MM.1S (cell line): ENCODE data around the gene KRCC1.

Source experiments
- EZH2 ChIP-seq: fragments of 300-600 bp; sonication (generic); optimal IDR thresholded peaks from 2 replicates; pipeline ENCODE3; 2017; ENCODE audit warnings: low read depth, mild to moderate bottlenecking, antibody characterized with exemption, low read length, mixed read lengths
- EZH2phosphoT487 ChIP-seq: fragments of 300-600 bp; sonication (generic); IDR thresholded peaks from 2 replicates; pipeline ENCODE4 v1.6.1; 2018; ENCODE audit warnings: antibody characterized with exemption, low read length
- TF ChIP-seq, protein P1 (sequence below): fragments of 300-600 bp; sonication (generic); IDR thresholded peaks from 2 replicates; pipeline ENCODE4 v1.5.1; 2016; ENCODE audit warnings: antibody characterized with exemption, low read length, mixed read lengths

DNA sequence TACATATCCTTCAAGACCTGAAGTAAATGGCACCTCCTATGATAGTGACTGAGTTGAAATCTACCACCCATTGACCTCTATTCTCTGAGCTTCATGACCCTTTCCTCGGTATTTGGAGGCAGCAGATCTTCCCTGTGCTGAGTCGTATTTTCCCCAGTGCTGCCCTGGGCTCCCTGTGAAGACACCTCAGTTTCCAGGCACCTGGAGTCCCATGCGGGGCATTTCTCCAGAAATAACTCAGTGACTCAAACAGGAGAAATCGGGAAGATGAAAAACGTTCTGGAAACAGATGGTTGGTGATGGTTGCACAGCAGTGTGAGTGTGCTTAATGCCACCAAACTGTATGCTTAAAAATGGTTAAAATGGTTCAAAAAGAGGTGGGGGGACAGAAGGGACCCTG, 30.0 kb upstream of the KRCC1 start:
- TF ChIP-seq, protein P1, sequence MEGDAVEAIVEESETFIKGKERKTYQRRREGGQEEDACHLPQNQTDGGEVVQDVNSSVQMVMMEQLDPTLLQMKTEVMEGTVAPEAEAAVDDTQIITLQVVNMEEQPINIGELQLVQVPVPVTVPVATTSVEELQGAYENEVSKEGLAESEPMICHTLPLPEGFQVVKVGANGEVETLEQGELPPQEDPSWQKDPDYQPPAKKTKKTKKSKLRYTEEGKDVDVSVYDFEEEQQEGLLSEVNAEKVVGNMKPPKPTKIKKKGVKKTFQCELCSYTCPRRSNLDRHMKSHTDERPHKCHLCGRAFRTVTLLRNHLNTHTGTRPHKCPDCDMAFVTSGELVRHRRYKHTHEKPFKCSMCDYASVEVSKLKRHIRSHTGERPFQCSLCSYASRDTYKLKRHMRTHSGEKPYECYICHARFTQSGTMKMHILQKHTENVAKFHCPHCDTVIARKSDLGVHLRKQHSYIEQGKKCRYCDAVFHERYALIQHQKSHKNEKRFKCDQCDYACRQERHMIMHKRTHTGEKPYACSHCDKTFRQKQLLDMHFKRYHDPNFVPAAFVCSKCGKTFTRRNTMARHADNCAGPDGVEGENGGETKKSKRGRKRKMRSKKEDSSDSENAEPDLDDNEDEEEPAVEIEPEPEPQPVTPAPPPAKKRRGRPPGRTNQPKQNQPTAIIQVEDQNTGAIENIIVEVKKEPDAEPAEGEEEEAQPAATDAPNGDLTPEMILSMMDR: no peak
- no peak for TF ChIP-seq EZH2phosphoT487
- TF ChIP-seq EZH2: no peak
